Measurements from ENCODE around the gene EPS8L1. TPM values are rescaled to one million over a fixed set of nuclear protein-coding genes. Genes with fewer than 3 reads are reported as not detected.

EPS8L1 gene
- total and polyA plus RNA-seq, 2 donors, result 3.0 to 8.1 TPM

- 45% methylated on average over 18 of the region's 18 CpGs for WGBS
- H3K4me3 ChIP-seq (ENCODE audit: low read depth, low read length), result no peak overlapping the region
- DNase-seq (ENCODE audit: extremely low spot score), result no peak
- peaks cover 3% of the 10 kb centered on the region for H3K36me3 ChIP-seq (ENCODE audit: insufficient read depth)
- H3K27ac ChIP-seq (ENCODE audit: low read depth), result no peak overlapping the region
- no peaks in the 10 kb centered on the region for H3K4me1 ChIP-seq (ENCODE audit: insufficient read depth)
Observed at GRCh38 chr19:55088543-55089341, 13.1 kb downstream of the EPS8L1 start.

GRCh38 chr19:55089342-55089944 lies 13.8 kb downstream of the EPS8L1 start:
- H3K4me1 ChIP-seq (ENCODE audit: insufficient read depth), result no peaks in the 10 kb centered on the region
- peaks cover 5% of the 10 kb centered on the region for H3K36me3 ChIP-seq (ENCODE audit: insufficient read depth)
- H3K4me3 ChIP-seq (ENCODE audit: low read depth, low read length), result no peak overlapping the region
- H3K27ac ChIP-seq (ENCODE audit: low read depth), result no peak overlapping the region
- DNase-seq (ENCODE audit: extremely low spot score), result no peak
- 81% methylated on average over 3 of the region's 3 CpGs for WGBS

GRCh38 chr19:55090564-55090963 lies 14.9 kb downstream of the EPS8L1 start:
- H3K36me3 ChIP-seq (ENCODE audit: insufficient read depth), result peaks cover 11% of the 10 kb centered on the region
- H3K4me1 ChIP-seq (ENCODE audit: insufficient read depth), result no peaks in the 10 kb centered on the region
- no peak overlapping the region for H3K27ac ChIP-seq (ENCODE audit: low read depth)
- 94% methylated on average over 13 of the region's 13 CpGs for WGBS
- DNase-seq (ENCODE audit: extremely low spot score), result no peak
- H3K4me3 ChIP-seq (ENCODE audit: low read depth, low read length), result no peak overlapping the region

GRCh38 chr19:55091126-55091910 lies 15.6 kb downstream of the EPS8L1 start:
- Histone ChIP-seq H3K4me1 (ENCODE audit: insufficient read depth) (no peaks in the 10 kb centered on the region), H3K4me3 (ENCODE audit: low read depth, low read length) (no peak overlapping the region), H3K27ac (ENCODE audit: low read depth) (no peak overlapping the region), H3K36me3 (ENCODE audit: insufficient read depth) (peaks cover 11% of the 10 kb centered on the region)
- WGBS, result 89% methylated on average over 32 of the region's 32 CpGs
- no peak for DNase-seq (ENCODE audit: extremely low spot score)

GRCh38 chr19:55091955-55092354 lies 16.3 kb downstream of the EPS8L1 start:
- Histone ChIP-seq H3K27ac (ENCODE audit: low read depth) (no peak overlapping the region), H3K4me1 (ENCODE audit: insufficient read depth) (no peaks in the 10 kb centered on the region), H3K4me3 (ENCODE audit: low read depth, low read length) (no peak overlapping the region), H3K36me3 (ENCODE audit: insufficient read depth) (peaks cover 11% of the 10 kb centered on the region)
- 80% methylated on average over 27 of the region's 27 CpGs for WGBS
- no peak for DNase-seq (ENCODE audit: extremely low spot score)

- WGBS, result 83% methylated on average over 49 of the region's 49 CpGs
- DNase-seq (ENCODE audit: extremely low spot score), result no peak
- H3K27ac ChIP-seq (ENCODE audit: low read depth), result no peak overlapping the region
- H3K4me1 ChIP-seq (ENCODE audit: insufficient read depth), result no peaks in the 10 kb centered on the region
- no peak overlapping the region for H3K4me3 ChIP-seq (ENCODE audit: low read depth, low read length)
- H3K36me3 ChIP-seq (ENCODE audit: insufficient read depth), result peaks cover 11% of the 10 kb centered on the region
Observed at GRCh38 chr19:55092423-55093318, 17.0 kb downstream of the EPS8L1 start.

- 83% methylated on average over 32 of the region's 32 CpGs for WGBS
- Histone ChIP-seq H3K4me3 (ENCODE audit: low read depth, low read length) (no peak overlapping the region), H3K27ac (ENCODE audit: low read depth) (no peak overlapping the region), H3K36me3 (ENCODE audit: insufficient read depth) (peaks cover 11% of the 10 kb centered on the region), H3K4me1 (ENCODE audit: insufficient read depth) (no peaks in the 10 kb centered on the region)
- no peak for DNase-seq (ENCODE audit: extremely low spot score)
Observed at GRCh38 chr19:55094456-55095259, 19.0 kb downstream of the EPS8L1 start.

- H3K4me3 ChIP-seq (ENCODE audit: low read depth, low read length), result no peak overlapping the region
- DNase-seq (ENCODE audit: extremely low spot score), result no peak
- no peak overlapping the region for H3K27ac ChIP-seq (ENCODE audit: low read depth)
- H3K4me1 ChIP-seq (ENCODE audit: insufficient read depth), result no peaks in the 10 kb centered on the region
- WGBS, result 85% methylated on average over 23 of the region's 23 CpGs
- peaks cover 11% of the 10 kb centered on the region for H3K36me3 ChIP-seq (ENCODE audit: insufficient read depth)
Observed at GRCh38 chr19:55095260-55096060, 19.8 kb downstream of the EPS8L1 start.

- H3K4me3 ChIP-seq (ENCODE audit: low read depth, low read length), result no peak overlapping the region
- no peak for DNase-seq (ENCODE audit: extremely low spot score)
- 76% methylated on average over 23 of the region's 23 CpGs for WGBS
- no peak overlapping the region for H3K27ac ChIP-seq (ENCODE audit: low read depth)
- peaks cover 8% of the 10 kb centered on the region for H3K36me3 ChIP-seq (ENCODE audit: insufficient read depth)
- no peaks in the 10 kb centered on the region for H3K4me1 ChIP-seq (ENCODE audit: insufficient read depth)
Observed at GRCh38 chr19:55096061-55096701, 20.5 kb downstream of the EPS8L1 start.

- Histone ChIP-seq H3K36me3 (ENCODE audit: insufficient read depth) (peaks cover 8% of the 10 kb centered on the region), H3K4me1 (ENCODE audit: insufficient read depth) (no peaks in the 10 kb centered on the region), H3K4me3 (ENCODE audit: low read depth, low read length) (no peak overlapping the region), H3K27ac (ENCODE audit: low read depth) (no peak overlapping the region)
- WGBS, result 90% methylated on average over 23 of the region's 23 CpGs
- DNase-seq (ENCODE audit: extremely low spot score), result no peak
Observed at GRCh38 chr19:55097864-55098715, 22.4 kb downstream of the EPS8L1 start.

All from urinary bladder (tissue), 4 donors.